ENCODE results near the gene EEF1A2.

DNA sequence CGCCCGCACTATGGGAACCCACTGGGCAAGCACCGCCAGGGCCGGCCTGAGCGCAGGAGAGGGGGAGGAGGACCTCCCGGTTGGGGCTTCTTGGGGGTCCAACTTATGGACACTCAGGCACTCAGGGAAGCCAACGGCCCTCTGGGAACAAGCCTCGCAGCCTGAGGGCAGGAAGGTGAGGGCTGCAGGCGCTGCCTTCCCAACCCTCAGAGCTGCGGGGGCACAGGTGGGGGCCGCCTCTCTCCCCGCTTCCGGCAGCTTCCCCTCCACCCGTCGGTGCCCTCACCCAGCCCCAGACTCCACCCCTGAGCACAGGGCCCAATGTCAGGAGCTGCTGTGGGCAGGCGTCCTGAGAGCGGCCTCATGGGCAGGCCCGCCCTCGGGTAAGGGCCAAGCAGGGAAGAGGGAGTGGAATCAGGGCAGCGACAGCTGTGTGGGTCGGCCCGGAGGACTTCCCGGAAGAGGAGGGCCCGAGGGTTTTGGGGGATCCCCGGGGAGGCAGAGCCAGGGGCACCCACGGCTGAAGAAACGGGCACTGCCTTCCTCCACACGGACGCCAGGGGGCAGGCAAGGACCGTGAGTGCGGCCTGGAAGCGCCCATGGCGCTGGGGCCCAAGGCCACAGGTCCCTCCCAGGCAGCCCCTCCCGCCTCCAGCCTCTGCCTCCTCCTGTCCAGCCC lies 38.8 kb upstream of the EEF1A2 start:
- TF ChIP-seq, protein P1, sequence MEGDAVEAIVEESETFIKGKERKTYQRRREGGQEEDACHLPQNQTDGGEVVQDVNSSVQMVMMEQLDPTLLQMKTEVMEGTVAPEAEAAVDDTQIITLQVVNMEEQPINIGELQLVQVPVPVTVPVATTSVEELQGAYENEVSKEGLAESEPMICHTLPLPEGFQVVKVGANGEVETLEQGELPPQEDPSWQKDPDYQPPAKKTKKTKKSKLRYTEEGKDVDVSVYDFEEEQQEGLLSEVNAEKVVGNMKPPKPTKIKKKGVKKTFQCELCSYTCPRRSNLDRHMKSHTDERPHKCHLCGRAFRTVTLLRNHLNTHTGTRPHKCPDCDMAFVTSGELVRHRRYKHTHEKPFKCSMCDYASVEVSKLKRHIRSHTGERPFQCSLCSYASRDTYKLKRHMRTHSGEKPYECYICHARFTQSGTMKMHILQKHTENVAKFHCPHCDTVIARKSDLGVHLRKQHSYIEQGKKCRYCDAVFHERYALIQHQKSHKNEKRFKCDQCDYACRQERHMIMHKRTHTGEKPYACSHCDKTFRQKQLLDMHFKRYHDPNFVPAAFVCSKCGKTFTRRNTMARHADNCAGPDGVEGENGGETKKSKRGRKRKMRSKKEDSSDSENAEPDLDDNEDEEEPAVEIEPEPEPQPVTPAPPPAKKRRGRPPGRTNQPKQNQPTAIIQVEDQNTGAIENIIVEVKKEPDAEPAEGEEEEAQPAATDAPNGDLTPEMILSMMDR (conservative IDR thresholded peaks at IDR 0.05; ENCODE audit: low read depth, low read length): peak; percentile 98
- TF ChIP-seq SMC3 (IDR thresholded peaks at IDR 0.05; ENCODE audit: low read depth, low read length) (peak; percentile 86), RAD21 (IDR thresholded peaks at IDR 0.05; ENCODE audit: low read length) (peak; percentile 99), POLR2A (IDR thresholded peaks at IDR 0.05; ENCODE audit: low read depth, low read length) (peak; percentile 62), RFX5 (IDR thresholded peaks at IDR 0.05; ENCODE audit: low read depth, low read length) (no peak), RCOR1 (IDR thresholded peaks at IDR 0.05; ENCODE audit: insufficient replicate concordance, low read length) (no peak), BHLHE40 (IDR thresholded peaks at IDR 0.05; ENCODE audit: low read depth, low read length) (no peak)
- TF ChIP-seq, protein P2, sequence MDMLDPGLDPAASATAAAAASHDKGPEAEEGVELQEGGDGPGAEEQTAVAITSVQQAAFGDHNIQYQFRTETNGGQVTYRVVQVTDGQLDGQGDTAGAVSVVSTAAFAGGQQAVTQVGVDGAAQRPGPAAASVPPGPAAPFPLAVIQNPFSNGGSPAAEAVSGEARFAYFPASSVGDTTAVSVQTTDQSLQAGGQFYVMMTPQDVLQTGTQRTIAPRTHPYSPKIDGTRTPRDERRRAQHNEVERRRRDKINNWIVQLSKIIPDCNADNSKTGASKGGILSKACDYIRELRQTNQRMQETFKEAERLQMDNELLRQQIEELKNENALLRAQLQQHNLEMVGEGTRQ (IDR thresholded peaks at IDR 0.05; ENCODE audit: low read depth, low read length): no peak

Measured in IMR-90 (cell line).